CD4-positive, CD25-positive, alpha-beta regulatory T cell (primary cell): ENCODE measurements around the gene SYNPO2. TPM values are rescaled to one million over a fixed set of nuclear protein-coding genes. Genes with fewer than 3 reads are reported as not detected.
"Not testable (repeated sequence)": the region's sequence is repeated elsewhere in the genome, so short reads cannot be mapped to it uniquely, and the experiment has no call there.

Source experiments
- ATAC-seq, 2 donors: fragments of 150-1000 bp; cut with Tn5 transposase; one replicate each; pipeline ENCODE4 v1.10.0; 2021; ENCODE audit warnings: low read depth in 2 of 2, moderate number of reproducible peaks in 2 of 2, moderate library complexity in 1 of 2
- DNase-seq, 3 donors: peaks; one replicate each; pipeline versions ENCODE4 v3.0.0 to v3.0.0-alpha.2; 2012 to 2022; ENCODE audit warnings: mixed read lengths in 1 of 3
- H3K27ac ChIP-seq: one replicate; pipeline ENCODE4 v1.7.0; 2013; ENCODE audit warnings: mild to moderate bottlenecking, low read length; ENCODE audit not compliant: insufficient read depth, poor library complexity, severe bottlenecking
- H3K27me3 ChIP-seq: one replicate; pipeline ENCODE4 v1.7.0; 2013; ENCODE audit warnings: low read length; ENCODE audit not compliant: control insufficient read depth, insufficient read depth
- H3K36me3 ChIP-seq: one replicate; pipeline ENCODE4 v1.7.0; 2013; ENCODE audit warnings: mild to moderate bottlenecking, low read length, moderate library complexity; ENCODE audit not compliant: control insufficient read depth, insufficient read depth
- H3K4me1 ChIP-seq: 2 replicates; pipeline ENCODE4 v1.7.0; 2013; ENCODE audit warnings: mild to moderate bottlenecking, low read length; ENCODE audit not compliant: insufficient read depth, control insufficient read depth, poor library complexity, severe bottlenecking
- H3K4me3 ChIP-seq: one replicate; pipeline ENCODE4 v1.7.0; 2013; ENCODE audit warnings: low read depth, mild to moderate bottlenecking, low read length, moderate library complexity
- H3K9me3 ChIP-seq, 2 experiments: 1 replicate in 1 of 2; 2 replicates in 1 of 2; pipeline ENCODE4 v1.7.0; 2013; ENCODE audit warnings: low read length in 2 of 2, mild to moderate bottlenecking in 1 of 2, moderate library complexity in 1 of 2; ENCODE audit not compliant: control insufficient read depth in 2 of 2
- H3K27ac Mint-ChIP-seq, 3 donors: one replicate each; pipeline ENCODE4 v1.8.0; 2020 to 2022; ENCODE audit warnings: mild to moderate bottlenecking in 3 of 3, mixed read lengths in 3 of 3, moderate library complexity in 2 of 3
- H3K27me3 Mint-ChIP-seq: one replicate; pipeline ENCODE4 v1.8.0; 2022; ENCODE audit warnings: mild to moderate bottlenecking, mixed read lengths
- H3K36me3 Mint-ChIP-seq: one replicate; pipeline ENCODE4 v1.8.0; 2020; ENCODE audit warnings: mixed read lengths
- H3K4me1 Mint-ChIP-seq, 4 donors: one replicate each; pipeline ENCODE4 v1.8.0; 2020 to 2022; ENCODE audit warnings: mixed read lengths in 4 of 4, mild to moderate bottlenecking in 1 of 4
- H3K4me3 Mint-ChIP-seq, 4 donors: one replicate each; pipeline ENCODE4 v1.8.0; 2020 to 2022; ENCODE audit warnings: mild to moderate bottlenecking in 4 of 4, mixed read lengths in 4 of 4, moderate library complexity in 3 of 4
- H3K9me3 Mint-ChIP-seq, 7 donors: one replicate each; pipeline ENCODE4 v1.8.0; 2020 to 2022; ENCODE audit warnings: mixed read lengths in 7 of 7, mild to moderate bottlenecking in 3 of 7, moderate library complexity in 2 of 7
- polyA plus RNA-seq, 4 donors: library from polyadenylated mRNA; unstranded; fragments of 300-500 nt; fragmentation: Illumina TruSeq; gene quantifications; one replicate each; pipeline ENCODE4 v1.2.3, GENCODE V29; 2021
- total RNA-seq: library from RNA; stranded (reverse); gene quantifications from one replicate; pipeline ENCODE4 v1.2.3, GENCODE V29; 2022

The SYNPO2 gene
- total and polyA plus RNA-seq, 5 donors from 2014 or later, result 0.13 to 0.35 (median 0.25) TPM

DNA sequence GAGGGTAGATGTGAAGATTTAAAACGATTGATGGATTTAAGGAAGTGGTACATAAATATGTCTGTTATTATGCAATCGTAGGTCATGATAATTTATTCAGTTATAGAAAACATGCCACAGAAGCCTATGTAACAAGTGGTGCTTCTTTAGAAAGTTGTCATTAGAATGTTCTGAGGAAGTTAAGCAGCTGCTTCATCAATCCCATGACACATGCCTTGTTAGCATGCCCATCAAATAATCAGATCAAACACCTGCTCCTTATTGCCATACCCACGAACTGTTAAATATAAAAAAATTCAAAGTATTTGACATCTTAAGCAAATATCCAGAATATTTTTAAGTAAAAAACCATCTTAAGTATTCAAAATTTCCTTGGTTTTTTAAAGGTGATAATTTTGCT, 170.6 kb downstream of the SYNPO2 start:
- Mint-ChIP-seq H3K27ac (no peak overlapping the region), H3K36me3 (no peaks in the 10 kb centered on the region), H3K27me3 (peaks cover 10% of the 10 kb centered on the region), H3K4me3 (no peak overlapping the region), H3K4me1 (no peaks in the 10 kb centered on the region), H3K9me3 (no peaks in the 10 kb centered on the region)
- no peak overlapping the region for H3K4me3 ChIP-seq
- no peaks in the 10 kb centered on the region for H3K36me3 ChIP-seq
- DNase-seq, result no peak
- H3K4me1 ChIP-seq, result no peaks in the 10 kb centered on the region
- no peaks in the 10 kb centered on the region for H3K27me3 ChIP-seq
- no peak overlapping the region for H3K27ac ChIP-seq
- ATAC-seq, result no peak
- H3K9me3 ChIP-seq, result no peaks in the 10 kb centered on the region

DNA sequence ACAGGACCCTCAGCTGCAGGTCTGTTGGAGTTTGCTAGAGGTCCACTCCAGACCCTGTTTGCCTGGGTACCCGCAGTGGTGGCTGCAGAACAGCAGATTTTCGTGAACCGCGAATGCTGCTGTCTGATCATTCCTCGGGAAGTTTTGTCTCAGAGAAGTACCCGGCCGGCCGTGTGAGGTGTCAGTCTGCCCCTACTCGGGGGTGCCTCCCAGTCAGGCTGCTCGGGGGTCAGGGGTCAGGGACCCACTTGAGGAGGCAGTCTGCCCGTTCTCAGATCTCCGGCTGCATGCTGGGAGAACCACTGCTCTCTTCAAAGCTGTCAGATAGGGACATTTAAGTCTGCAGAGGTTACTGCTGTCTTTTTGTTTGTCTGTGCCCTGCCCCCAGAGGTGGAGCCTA, 178.5 kb downstream of the SYNPO2 start:
- H3K4me3 ChIP-seq, H3K9me3 ChIP-seq, H3K4me1 Mint-ChIP-seq, ATAC-seq, H3K4me1 ChIP-seq, H3K4me3 Mint-ChIP-seq, H3K27ac ChIP-seq, H3K36me3 Mint-ChIP-seq, H3K27me3 ChIP-seq, DNase-seq, H3K9me3 Mint-ChIP-seq, H3K36me3 ChIP-seq, H3K27ac Mint-ChIP-seq: not testable (repeated sequence)
- peaks cover 28% of the 10 kb centered on the region for H3K27me3 Mint-ChIP-seq

DNA sequence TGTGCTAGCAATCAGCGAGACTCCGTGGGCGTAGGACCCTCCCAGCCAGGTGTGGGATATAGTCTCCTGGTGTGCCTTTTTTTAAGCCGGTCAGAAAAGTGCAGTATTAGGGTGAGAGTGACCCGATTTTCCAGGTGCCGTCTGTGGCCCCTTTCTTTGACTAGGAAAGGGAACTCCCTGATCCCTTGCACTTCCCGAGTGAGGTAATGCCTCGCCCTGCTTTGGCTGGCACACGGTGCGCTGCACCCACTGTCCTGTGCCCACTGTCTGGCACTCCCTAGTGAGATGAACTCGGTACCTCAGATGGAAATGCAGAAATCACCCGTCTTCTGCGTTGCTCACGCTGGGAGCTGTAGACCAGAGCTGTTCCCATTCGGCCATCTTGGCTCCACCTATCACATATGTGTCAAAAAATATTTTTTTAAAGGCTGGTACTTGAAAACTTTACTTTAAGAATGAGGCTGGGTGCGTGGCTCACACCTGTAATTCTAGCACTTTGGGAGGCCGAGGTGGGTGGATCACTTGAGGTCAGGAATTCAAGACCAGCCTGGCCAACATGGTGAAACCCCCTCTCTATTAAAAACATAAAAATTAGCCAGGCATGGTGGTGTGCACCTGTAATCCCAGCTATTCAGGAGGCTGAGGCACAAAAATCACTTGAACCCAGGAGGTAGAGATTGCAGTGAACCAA, 179.2 kb downstream of the SYNPO2 start:
- not testable (repeated sequence) for H3K4me3 Mint-ChIP-seq, H3K27ac Mint-ChIP-seq, DNase-seq, H3K4me1 Mint-ChIP-seq, H3K36me3 ChIP-seq, H3K4me3 ChIP-seq, H3K27ac ChIP-seq, H3K36me3 Mint-ChIP-seq, H3K9me3 ChIP-seq, H3K4me1 ChIP-seq, H3K9me3 Mint-ChIP-seq, ATAC-seq, H3K27me3 ChIP-seq
- peaks cover 28% of the 10 kb centered on the region for H3K27me3 Mint-ChIP-seq

DNA sequence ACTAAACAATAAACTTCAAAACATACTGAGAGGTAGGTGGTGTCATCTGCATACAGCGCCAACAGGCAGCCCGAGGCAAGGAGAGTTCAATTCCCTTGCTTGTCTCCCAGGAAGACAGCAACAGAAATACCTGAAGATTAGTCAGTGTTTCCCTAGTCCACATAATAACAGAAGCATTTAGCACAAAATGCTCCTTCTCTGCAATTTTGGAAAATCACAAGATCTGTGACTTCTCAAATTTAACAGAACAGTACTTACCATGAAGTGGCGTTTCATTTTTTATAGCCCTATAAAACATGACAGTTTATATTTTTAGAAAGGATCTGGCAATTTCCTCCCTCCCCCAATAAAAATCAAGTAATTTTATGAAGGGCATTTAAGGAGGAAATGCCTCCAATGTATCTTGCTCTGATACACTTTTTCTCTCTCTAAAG, 179.9 kb downstream of the SYNPO2 start:
- peaks cover 31% of the 10 kb centered on the region for H3K27me3 Mint-ChIP-seq
- H3K4me1 Mint-ChIP-seq, result no peaks in the 10 kb centered on the region
- no peaks in the 10 kb centered on the region for H3K36me3 ChIP-seq
- H3K27me3 ChIP-seq, result peaks cover 6% of the 10 kb centered on the region
- no peak overlapping the region for H3K27ac ChIP-seq
- no peak overlapping the region for H3K27ac Mint-ChIP-seq
- no peaks in the 10 kb centered on the region for H3K9me3 ChIP-seq
- H3K4me3 ChIP-seq, result no peak overlapping the region
- DNase-seq (no peak), ATAC-seq (no peak)
- H3K4me3 Mint-ChIP-seq, result no peak overlapping the region
- H3K4me1 ChIP-seq, result no peaks in the 10 kb centered on the region
- H3K9me3 Mint-ChIP-seq, result peaks cover 0 to 6% (median 3%) of the 10 kb centered on the region in 7 donors
- no peaks in the 10 kb centered on the region for H3K36me3 Mint-ChIP-seq

DNA sequence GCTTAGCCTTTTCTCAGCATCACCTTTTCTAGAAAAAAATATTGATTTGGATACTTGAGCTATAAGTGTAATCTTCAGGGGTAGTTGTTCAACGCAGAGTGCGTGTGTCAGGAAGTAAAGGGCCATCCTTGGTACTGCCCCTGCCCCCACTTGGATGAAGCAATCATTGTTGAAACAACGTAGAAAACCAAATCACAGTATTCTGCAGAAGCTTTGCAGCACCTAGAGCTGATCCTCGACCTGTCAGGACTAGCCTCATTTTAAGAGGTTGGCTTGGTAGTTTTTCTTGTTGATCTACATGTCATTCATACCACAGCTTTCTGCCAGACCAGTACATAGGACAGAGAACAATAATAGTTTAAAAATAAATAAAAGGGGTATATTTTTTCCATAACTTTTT, 181.6 kb downstream of the SYNPO2 start:
- Histone ChIP-seq H3K4me1 (no peaks in the 10 kb centered on the region), H3K36me3 (no peaks in the 10 kb centered on the region)
- no peaks in the 10 kb centered on the region for H3K4me1 Mint-ChIP-seq

DNA sequence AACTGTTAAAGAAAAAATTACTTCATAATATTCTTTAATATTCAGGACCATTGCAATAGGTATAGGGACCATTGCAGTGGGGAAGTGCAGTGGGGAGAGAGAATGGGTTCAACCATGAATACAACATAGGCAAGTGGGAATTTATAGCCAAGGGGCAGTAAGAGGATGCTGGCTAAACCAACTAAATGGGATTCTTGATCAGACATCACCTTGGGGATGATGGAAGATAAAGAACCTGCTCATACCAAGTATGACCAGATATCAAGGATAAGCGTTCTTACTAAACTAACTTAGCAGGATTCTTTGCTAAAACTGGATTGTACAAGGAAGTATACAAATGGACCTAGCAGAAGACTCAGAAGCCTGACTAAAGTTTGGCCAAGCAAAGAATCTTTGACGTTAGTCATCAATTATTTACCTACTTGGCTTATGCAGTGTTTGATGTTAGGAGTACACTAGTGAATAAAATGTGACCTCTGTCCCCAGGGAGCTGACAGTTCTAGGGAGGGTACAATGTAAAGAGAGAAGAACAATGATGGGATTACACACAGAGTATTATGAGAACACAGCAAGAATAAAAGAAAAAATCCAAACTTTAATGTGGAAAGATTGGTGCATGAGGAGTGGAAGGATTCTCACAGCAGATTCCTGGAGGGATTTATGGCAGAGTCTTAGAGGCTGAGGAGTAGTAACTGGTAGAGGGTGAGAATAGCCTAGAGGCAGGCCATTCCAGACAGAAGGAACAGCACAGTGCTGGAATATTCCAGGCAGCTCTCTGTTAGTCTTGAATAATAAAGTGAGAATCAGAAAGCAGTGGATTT, 192.3 kb downstream of the SYNPO2 start:
- H3K27ac Mint-ChIP-seq, result no peak overlapping the region
- ATAC-seq (no peak), DNase-seq (no peak)
- Histone ChIP-seq H3K27me3 (peaks cover 7% of the 10 kb centered on the region), H3K4me1 (no peaks in the 10 kb centered on the region), H3K36me3 (no peaks in the 10 kb centered on the region), H3K4me3 (no peak overlapping the region), H3K27ac (no peak overlapping the region), H3K9me3 (no peaks in the 10 kb centered on the region)
- H3K4me1 Mint-ChIP-seq, result no peaks in the 10 kb centered on the region
- no peaks in the 10 kb centered on the region for H3K27me3 Mint-ChIP-seq
- peaks cover 0 to 4% (median 0%) of the 10 kb centered on the region in 7 donors for H3K9me3 Mint-ChIP-seq
- H3K4me3 Mint-ChIP-seq, result no peak overlapping the region
- no peaks in the 10 kb centered on the region for H3K36me3 Mint-ChIP-seq

More for the DNA sequence above, 181.6 kb downstream of the SYNPO2 start:
- Mint-ChIP-seq H3K4me3 (no peak overlapping the region), H3K27ac (no peak overlapping the region), H3K27me3 (peaks cover 25% of the 10 kb centered on the region), H3K9me3 (peaks cover 0 to 7% (median 0%) of the 10 kb centered on the region in 7 donors), H3K36me3 (no peaks in the 10 kb centered on the region)
- no peak for DNase-seq
- Histone ChIP-seq H3K4me3 (no peak overlapping the region), H3K27ac (no peak overlapping the region), H3K9me3 (no peaks in the 10 kb centered on the region), H3K27me3 (peaks cover 6% of the 10 kb centered on the region)
- ATAC-seq, result no peak

DNA sequence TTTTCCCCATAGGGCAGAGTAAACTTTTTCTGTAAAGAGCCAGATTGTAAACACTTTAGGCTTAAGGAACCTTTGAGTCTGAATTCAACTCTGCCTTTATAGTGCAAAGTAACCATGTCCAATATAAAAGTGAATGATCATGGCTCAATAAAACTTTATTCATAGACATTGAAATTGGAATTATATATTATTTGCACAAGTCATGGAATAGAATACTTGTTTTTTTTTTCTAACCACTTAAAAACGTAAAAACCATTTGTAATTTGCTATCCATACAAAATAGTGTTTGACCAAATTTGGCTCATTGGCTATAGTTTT, 192.8 kb downstream of the SYNPO2 start:
- no peak overlapping the region for H3K27ac ChIP-seq
- H3K9me3 ChIP-seq, result no peaks in the 10 kb centered on the region
- no peak for DNase-seq
- H3K27me3 ChIP-seq, result peaks cover 7% of the 10 kb centered on the region
- H3K9me3 Mint-ChIP-seq, result peaks cover 0 to 4% (median 0%) of the 10 kb centered on the region in 7 donors
- H3K4me1 Mint-ChIP-seq, result no peaks in the 10 kb centered on the region
- no peak overlapping the region for H3K4me3 ChIP-seq
- H3K27me3 Mint-ChIP-seq, result no peaks in the 10 kb centered on the region
- ATAC-seq, result no peak
- no peaks in the 10 kb centered on the region for H3K36me3 Mint-ChIP-seq
- H3K27ac Mint-ChIP-seq, result no peak overlapping the region
- no peak overlapping the region for H3K4me3 Mint-ChIP-seq
- no peaks in the 10 kb centered on the region for H3K4me1 ChIP-seq
- H3K36me3 ChIP-seq, result no peaks in the 10 kb centered on the region

DNA sequence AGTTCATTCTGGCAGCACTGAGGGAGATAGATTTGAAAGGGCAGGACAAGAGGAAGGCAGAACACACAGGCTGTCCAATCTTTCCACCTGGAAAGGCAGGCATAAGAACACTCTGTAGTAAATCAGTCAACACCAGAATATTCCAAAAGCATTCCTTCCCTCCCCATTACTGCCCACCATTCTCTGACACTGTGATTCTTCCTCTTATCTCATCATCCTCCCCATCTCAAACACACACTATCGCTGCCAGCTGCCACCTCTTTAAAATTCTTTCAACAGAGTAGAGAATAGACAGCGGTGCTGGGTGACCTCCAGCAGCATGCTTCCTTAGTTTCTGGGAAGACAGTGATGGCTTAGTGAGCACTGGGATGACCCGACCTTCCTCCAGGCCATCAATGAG, 193.3 kb downstream of the SYNPO2 start:
- DNase-seq (no peak), ATAC-seq (no peak)
- Mint-ChIP-seq H3K27me3 (peaks cover under 1% of the 10 kb centered on the region), H3K9me3 (peaks cover 0 to 4% (median 0%) of the 10 kb centered on the region in 7 donors), H3K4me1 (no peaks in the 10 kb centered on the region), H3K27ac (no peak overlapping the region), H3K36me3 (no peaks in the 10 kb centered on the region), H3K4me3 (no peak overlapping the region)
- peaks cover 7% of the 10 kb centered on the region for H3K27me3 ChIP-seq
- H3K27ac ChIP-seq, result no peak overlapping the region
- no peak overlapping the region for H3K4me3 ChIP-seq
- no peaks in the 10 kb centered on the region for H3K9me3 ChIP-seq
- H3K4me1 ChIP-seq, result no peaks in the 10 kb centered on the region
- H3K36me3 ChIP-seq, result no peaks in the 10 kb centered on the region
